Skin of body (tissue), 2 donors: ENCODE results near the gene PITHD1. TPM values are rescaled to one million over a fixed set of nuclear protein-coding genes. Genes with fewer than 3 reads are reported as not detected.
A peak's percentile ranks its signal among the peaks of the same experiment; 100 is the strongest.
"Not testable (repeated sequence)": the region's sequence is repeated elsewhere in the genome, so short reads cannot be mapped to it uniquely, and the experiment has no call there.

Experiments used
- DNase-seq: peaks from one replicate; lab custom pipeline; 2025; lab: John Stamatoyannopoulos, UW
- total RNA-seq: library from RNA; depleted of rRNA; stranded (reverse); fragments of >200 nt; gene quantifications from one replicate; pipeline ENCODE4 v1.2.3, GENCODE V29; 2014

PITHD1 gene
- total RNA-seq, 1 donor from 2014 or later, result 57.6 TPM

DNA sequence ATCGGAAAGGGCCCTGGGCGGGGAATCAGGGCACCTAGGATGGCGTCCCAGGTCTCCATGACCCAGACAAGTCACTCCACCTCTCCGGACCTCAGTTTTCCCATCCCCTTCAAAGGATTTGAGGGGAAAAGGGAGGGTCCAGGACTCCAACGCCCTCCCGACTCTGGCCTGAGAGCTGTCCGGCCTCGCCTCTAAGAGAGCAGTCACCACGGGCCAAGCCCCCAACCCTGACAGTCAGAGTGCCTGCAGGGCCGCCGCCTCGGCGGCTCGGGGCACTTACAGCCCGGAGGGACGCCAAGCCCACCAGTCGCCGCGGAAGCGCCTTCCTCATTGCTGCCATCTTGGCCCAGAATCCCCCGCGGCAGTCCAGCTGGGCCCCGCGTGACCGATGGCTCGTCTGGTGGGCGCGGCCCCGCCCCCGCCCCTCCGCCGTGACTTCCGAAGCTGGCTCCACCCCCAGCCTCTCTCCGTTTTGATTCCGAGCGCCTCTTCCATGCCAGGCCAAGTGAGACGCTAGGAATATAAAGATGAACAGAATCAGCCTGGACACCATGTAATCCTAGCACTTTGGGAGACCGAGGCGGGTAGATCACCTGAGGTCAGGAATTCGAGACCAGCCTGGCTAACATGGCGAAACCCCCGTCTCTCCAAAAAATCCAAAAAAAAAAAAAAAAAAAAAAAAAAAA lies 47.0 kb downstream of the PITHD1 start, which contains the start of gene HMGCL:
HMGCL (minus strand) TSS at position 354 of the 686 bp plus-strand sequence; CDS start at position 340, 14 bp downstream.
- peak; percentile 88 for DNase-seq

DNA sequence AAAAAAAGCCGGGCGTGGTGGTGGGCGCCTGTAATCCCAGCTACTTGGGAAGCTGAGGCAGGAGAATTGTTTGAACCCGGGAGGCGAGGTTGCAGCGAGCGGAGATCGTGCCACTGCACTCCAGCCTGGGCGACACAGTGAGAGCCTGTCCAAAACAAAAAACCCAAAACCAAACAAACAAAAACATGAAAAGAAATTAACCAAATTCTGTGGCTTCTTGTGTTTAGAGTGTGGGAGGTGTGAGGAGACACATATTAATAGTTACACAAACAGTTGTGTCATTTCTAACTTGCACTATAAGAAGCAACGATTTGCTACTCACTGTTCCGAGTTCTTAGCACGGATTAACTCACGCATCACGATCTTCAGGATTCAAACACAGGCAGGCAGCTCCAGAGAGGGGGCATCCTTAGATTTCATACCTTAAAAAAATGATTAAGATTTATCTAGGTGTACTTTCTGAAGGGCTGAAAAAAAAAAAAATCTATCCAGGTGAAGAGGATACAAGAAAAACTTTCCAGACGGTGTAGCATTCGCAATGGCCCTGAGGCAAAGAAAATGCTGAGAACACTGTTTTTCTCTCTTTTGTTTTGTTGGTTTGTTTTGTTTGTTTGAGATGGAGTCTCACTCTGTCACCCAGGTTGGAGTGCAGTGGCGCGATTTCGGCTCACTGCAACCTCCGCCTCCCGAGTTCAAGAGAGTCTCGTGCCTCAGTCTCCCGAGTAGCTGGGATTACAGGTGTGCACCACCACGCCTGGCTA lies 47.7 kb downstream of the PITHD1 start:
- DNase-seq, result no peak

DNA sequence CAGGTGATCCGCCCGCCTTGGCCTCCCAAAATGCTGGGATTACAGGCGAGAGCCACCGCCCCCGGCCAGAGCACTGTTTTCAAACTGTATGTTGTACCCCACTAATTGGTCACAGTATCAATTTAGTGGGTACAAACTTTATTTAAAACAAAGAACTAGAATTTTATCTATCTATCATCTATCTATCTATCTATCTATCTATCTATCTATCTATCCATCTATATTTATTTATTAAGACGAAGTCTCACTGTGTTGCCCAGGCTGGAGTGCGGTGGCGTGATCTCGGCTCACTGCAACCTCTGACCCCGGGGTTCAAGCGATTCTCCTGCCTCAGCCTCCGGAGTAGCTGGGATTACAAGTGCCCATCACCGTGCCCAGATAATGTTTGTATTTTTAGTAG lies 48.4 kb downstream of the PITHD1 start:
- not testable (repeated sequence) for DNase-seq

DNA sequence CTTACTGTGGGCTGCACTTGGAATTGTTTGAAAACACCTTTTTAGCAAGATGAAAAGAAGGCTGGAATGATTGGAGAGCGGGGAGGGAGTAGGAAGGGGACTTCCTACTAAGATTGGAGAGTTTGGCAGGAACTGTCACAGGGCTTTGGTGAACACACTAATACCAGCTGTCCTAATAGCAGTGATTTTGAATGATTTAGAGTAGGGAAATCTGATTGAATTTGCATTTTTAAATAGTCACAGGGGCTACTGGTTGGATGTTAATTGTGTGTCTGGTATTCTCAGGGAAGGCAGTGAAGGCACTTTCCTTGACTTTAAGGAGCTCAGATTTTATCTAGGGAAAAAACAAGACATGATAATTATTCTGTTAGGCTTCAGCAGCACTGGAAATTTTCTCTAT lies 49.5 kb downstream of the PITHD1 start:
- no peak for DNase-seq

DNA sequence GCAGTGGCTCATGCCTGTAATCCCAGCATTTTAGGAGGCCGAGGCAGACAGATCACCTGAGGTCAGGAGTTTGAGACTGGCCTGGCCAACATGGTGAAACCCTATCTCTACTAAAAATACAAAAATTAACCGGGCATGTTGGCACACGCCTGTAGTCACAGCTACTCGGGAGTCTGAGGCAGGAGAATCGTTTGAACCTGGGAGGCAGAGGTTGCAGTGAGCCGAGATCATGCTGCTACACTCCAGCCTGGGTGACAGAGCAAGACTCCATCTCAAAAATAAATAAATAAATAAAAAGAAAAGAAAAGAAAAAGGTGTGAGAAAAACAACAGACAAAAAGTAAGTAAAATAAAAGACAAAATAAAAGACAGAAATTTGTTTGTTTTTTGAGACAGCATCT lies 55.9 kb downstream of the PITHD1 start:
- DNase-seq, result not testable (repeated sequence)

DNA sequence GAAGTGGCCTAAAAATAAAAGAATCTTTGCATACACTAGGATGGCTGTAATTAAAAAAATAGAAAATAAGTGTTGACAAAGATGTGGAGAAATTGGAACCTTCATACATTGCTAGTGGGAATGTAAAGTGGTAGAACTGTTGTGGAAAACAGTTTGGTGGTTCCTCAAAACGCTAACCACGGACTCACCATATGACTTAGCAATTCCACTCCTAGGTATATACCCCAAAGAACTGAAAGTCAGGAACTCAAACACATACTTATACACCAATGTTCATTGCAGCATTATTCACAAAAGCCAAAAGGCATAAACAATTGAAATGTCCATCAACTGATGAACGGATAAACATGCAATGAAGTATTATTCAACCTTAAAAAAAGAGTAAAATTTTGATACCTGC lies 57.8 kb downstream of the PITHD1 start:
- no peak for DNase-seq

Other genes starting within 250 kb of the PITHD1 start
- 8.1 TPM for gene E2F2, start 247.2 kb upstream of the PITHD1 start, total RNA-seq
- gene ID3, start 218.9 kb upstream of the PITHD1 start, total RNA-seq, result 80.4 TPM
- gene RPL11, start 86.6 kb upstream of the PITHD1 start, total RNA-seq, result 1,530 TPM
- 19.5 TPM for gene ELOA, start 34.9 kb upstream of the PITHD1 start, total RNA-seq
- gene LYPLA2, start 12.7 kb downstream of the PITHD1 start, total RNA-seq, result 27.8 TPM
- gene GALE, start 22.3 kb downstream of the PITHD1 start, total RNA-seq, result 8.3 TPM
- gene HMGCL, start 47.0 kb downstream of the PITHD1 start, total RNA-seq, result 27.3 TPM
- gene FUCA1, start 89.9 kb downstream of the PITHD1 start, total RNA-seq, result 20.0 TPM
- 0.10 TPM for gene CNR2, start 134.9 kb downstream of the PITHD1 start, total RNA-seq
- 165 TPM for gene PNRC2, start 181.4 kb downstream of the PITHD1 start, total RNA-seq
- 117 TPM for gene SRSF10, start 201.9 kb downstream of the PITHD1 start, total RNA-seq